GM18520 (cell line): Measurements from ENCODE around the gene AKAP7.
"Not testable (repeated sequence)": the region's sequence is repeated elsewhere in the genome, so short reads cannot be mapped to it uniquely, and the experiment has no call there.

ENCODE experiments used
- ATAC-seq: cut with Tn5 transposase; IDR thresholded peaks from one replicate; pipeline ENCODE4 v1.9.1; 2021; ENCODE audit not compliant: unreplicated experiment

The AKAP7 gene

GRCh38 chr6:131250936-131251335, 115.7 kb downstream of the AKAP7 start:
- ATAC-seq, result no peak

DNA sequence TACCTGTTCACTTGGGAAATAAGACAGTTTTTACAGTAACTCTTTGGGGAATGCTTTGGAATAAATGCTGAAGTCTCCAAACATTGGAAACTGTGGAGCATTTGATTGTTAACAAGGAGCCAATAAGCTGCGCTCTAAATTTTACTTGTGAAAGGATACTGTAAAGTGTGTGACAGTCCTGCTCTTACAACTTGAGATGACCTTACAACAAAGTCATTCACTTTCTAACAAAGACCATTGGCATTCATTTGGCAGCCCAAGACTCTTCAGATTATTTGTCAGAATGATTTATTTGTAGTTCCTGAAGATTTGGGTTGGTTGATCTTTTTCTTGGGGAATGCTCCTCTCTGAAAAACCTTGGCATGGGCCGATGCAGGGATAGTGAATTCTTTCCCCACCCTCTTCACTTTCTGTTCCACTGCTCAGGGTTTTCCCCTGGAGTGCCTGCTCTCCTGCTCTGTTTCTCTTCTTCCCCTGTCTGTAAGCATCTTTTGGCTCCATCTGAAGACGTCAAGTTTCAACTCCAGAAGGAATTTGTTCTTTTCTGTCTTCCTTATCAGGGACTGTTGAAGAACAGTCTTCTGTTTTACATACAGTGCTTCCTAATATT, 116.4 kb downstream of the AKAP7 start:
- no peak for ATAC-seq

DNA sequence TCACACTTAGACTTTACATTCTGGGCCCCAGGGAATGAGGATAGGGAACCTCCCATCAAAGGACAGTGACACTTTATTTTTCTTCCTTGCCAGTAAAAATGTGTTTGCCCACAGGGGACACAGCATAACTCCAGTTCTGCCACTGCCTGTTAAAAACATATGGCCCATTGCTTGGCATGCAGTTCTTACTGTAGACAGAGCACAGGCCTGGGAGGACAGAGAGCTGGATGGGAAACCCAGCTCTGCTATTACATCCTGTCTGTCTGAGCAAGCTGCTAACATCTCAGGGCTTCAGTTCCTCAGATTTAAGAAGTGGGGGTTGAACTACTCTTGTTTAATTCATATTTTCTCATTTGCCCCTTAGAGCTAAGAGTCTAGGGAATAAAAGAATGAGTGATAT, 120.2 kb downstream of the AKAP7 start:
- ATAC-seq, result no peak

DNA sequence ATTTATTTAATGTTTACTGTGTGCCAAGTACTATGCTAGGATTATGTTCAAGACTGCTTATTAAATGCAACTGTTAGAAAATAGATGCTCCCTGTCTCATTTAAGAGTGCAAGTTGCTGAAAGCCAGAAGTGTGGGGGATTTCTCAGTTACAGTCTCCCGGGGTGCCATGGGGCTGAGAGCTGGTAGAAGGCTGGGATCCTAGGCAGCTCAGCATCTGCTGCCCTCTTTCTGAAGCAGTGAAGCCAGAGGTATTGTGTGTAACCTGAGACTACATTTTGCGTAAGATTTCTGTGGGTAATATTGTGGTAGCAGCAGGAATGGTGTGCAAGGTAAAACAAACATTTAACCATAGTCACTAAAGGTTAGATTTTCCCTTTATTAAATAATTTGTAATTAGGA, 120.6 kb downstream of the AKAP7 start:
- ATAC-seq, result no peak

DNA sequence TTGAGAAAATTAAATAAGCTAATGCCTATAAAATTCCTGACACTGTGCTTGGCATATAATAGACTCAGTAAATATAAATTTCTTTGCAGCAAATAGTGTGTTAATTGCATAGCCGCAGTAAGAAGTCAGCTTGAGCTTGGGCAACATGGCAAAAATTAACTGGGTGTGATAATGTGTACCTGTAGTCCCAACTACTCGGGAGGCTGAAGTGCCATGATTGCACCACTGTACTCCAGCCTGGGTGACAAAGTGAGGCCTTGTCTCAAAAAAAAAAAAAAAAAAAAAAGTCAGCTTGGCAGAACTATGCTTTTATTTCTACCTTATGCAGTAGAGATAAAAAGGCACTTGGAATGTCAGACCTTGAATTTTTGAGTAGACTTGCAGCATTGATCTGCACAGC, 121.8 kb downstream of the AKAP7 start:
- ATAC-seq, result no peak

- no peak for ATAC-seq
Measured at GRCh38 chr6:131258010-131258652, 122.9 kb downstream of the AKAP7 start.

DNA sequence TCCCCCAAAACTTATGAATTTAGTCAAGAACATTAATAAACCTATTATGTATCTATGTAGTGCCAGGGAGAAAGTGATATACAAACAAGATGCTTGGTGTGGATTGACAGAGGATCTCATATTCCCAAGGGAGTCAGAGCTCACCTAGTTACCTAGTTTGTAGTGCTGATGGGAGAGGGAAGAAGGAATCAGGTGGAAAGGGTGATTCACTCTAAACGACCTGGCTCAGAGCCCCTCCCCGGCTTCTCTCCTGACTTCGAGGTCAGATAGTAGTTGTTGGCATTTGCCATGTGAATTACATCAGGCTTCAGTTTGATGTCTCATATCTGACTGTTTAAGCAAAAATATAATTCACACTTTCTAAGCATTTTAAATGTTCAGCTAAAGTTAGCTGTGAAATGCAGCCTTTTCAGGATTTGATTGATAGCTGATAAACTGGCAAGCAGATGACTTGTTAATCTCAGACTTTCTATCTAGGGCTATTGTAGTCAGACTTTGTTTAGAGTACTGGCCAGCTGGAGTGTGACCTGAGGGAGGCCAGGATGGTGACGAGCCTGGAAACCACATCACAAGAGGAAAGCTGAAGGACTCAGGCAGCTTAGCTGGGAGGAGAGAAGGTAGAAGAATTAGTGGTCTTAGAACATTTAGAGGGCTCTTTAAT, 123.7 kb downstream of the AKAP7 start:
- no peak for ATAC-seq

GRCh38 chr6:131260960-131261359, 125.7 kb downstream of the AKAP7 start:
- ATAC-seq, result not testable (repeated sequence)

GRCh38 chr6:131262060-131262459, 126.8 kb downstream of the AKAP7 start:
- ATAC-seq, result no peak

DNA sequence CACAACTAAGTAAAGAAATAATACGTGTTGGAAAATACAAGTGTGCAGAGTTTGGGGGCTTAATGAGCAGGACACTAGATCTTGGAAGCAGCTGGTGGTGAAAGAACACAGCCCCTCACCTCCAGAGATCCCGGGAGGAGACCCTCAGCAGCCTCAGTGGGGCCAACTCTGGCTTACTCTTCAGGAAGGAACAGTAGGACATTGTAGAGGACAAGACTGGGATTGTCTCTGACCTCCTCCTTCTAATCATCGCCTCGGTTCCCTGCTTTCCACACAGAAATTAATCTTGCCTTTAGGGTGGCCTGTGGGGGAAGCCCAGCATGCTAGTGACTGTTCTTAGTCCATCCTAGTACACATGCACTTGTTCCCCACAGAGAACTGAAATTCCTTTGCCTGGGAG, 130.7 kb downstream of the AKAP7 start:
- no peak for ATAC-seq

DNA sequence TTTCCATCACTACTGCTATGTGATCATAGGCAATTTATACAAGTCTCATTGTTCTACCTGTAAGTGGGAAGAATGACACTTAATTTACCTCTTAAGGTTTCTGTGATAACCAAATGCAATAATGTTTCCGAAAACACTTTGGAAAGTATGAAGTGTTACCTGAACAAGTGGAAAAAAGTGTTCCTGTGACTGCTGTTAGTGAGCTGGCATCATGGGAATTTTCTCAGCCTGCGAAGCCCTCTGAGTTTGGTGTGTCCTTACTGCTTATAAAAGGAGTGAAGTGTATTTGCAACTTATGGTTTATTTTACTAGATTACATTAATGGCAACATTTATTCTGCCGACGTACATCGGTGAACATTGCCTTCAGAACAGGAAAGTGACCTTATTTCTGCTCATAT, 133.0 kb downstream of the AKAP7 start:
- no peak for ATAC-seq

- ATAC-seq, result no peak
Measured at GRCh38 chr6:131269565-131270391, 134.5 kb downstream of the AKAP7 start.

DNA sequence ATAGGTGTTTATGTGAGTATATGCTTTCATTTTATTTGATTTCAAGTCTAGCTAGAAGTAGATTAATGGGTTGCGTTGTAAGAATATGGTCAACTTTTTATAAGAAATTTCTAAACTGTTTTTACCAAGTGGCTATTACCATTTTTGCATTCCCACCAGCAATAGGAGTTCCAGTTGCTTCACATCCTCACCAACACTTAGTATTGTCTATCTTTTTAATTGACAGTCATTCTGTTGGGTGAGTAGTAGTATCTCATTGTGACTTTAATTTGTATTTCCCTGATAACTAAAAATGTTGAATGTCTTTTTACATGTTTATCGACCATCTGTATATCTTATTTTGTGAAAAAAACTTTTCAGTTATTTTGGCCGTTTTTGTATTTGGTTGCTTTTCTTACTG, 135.3 kb downstream of the AKAP7 start:
- ATAC-seq, result no peak

- no peak for ATAC-seq
Measured at GRCh38 chr6:131275273-131275672, 140.0 kb downstream of the AKAP7 start.

- ATAC-seq, result no peak
Measured at GRCh38 chr6:131277591-131277990, 142.3 kb downstream of the AKAP7 start.

- no peak for ATAC-seq
Measured at GRCh38 chr6:131281471-131282270, 146.4 kb downstream of the AKAP7 start.

DNA sequence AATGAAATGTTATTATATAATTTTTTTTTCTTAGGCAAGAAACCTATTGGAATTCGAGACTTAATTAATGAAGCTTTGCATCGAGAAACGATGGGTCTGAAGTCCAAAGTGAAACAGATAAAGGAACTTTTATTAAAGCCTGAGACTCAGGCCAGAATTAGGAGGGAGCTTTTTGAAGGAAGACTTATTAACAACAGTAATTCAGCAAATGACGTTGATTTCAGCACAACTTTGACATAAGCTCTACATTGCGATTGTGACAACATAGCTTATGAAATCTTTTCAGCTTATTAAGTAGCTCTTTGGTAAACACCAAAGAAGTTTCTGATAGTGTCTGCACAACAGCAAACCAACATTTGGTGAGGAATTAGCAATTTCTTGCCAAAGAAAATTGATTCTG, 147.1 kb downstream of the AKAP7 start:
- no peak for ATAC-seq

- no peak for ATAC-seq
Measured at GRCh38 chr6:131283466-131284175, 148.4 kb downstream of the AKAP7 start.

DNA sequence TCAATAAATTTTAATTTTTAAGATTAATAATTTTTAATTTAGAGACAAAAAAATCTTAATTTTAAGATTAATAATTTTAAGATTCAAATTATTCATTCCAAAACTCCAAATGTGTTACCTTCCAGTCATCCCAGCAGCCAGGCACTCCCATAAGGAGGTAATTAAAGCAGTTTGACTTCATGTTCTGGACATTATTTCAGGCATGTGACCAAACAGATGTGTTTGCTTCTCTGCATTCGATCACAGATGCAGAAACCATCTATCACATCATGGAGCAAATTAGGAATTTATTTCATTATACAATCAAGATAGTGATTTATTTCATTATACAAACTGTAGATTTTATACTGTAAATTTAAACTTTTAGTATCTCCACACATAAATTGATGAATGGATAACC, 150.3 kb downstream of the AKAP7 start:
- ATAC-seq, result no peak

- ATAC-seq, result no peak
Measured at GRCh38 chr6:131286469-131287040, 151.3 kb downstream of the AKAP7 start.
